ENCODE results near the gene RNASEH2B.

RNASEH2B gene

GRCh38 chr13:50995854-50996253, 86.3 kb downstream of the RNASEH2B start:
- no peak for DNase-seq (ENCODE audit: low spot score)

GRCh38 chr13:50998326-50998725, 88.7 kb downstream of the RNASEH2B start:
- DNase-seq (ENCODE audit: low spot score), result no peak

GRCh38 chr13:50999641-51000040, 90.0 kb downstream of the RNASEH2B start:
- DNase-seq (ENCODE audit: low spot score), result no peak

GRCh38 chr13:51000061-51000460, 90.5 kb downstream of the RNASEH2B start:
- no peak for DNase-seq (ENCODE audit: low spot score)

GRCh38 chr13:51000571-51001260, 91.1 kb downstream of the RNASEH2B start:
- DNase-seq (ENCODE audit: low spot score), result peak; percentile 61

- DNase-seq (ENCODE audit: low spot score), result no peak
Measured at GRCh38 chr13:51001335-51001734, 91.7 kb downstream of the RNASEH2B start.

- no peak for DNase-seq (ENCODE audit: low spot score)
Measured at GRCh38 chr13:51002736-51003135, 93.1 kb downstream of the RNASEH2B start.

GRCh38 chr13:51003642-51004041, 94.1 kb downstream of the RNASEH2B start:
- DNase-seq (ENCODE audit: low spot score), result no peak

- no peak for DNase-seq (ENCODE audit: low spot score)
Measured at GRCh38 chr13:51004111-51004865, 94.7 kb downstream of the RNASEH2B start.

GRCh38 chr13:51004918-51005460, 95.4 kb downstream of the RNASEH2B start:
- DNase-seq (ENCODE audit: low spot score), result no peak

- no peak for DNase-seq (ENCODE audit: low spot score)
Measured at GRCh38 chr13:51005566-51005965, 96.0 kb downstream of the RNASEH2B start.
